ENCODE results near the gene FLT4. TPM values are rescaled to one million over a fixed set of nuclear protein-coding genes. Genes with fewer than 3 reads are reported as not detected.

Gene FLT4
- total RNA-seq, 1 experiment from 2014 or later: 6.3 TPM

- H2AK5ac ChIP-seq (ENCODE audit: insufficient read length, low read length): no peak overlapping the region
- H3K14ac ChIP-seq (ENCODE audit: insufficient read depth, low read length): no peak overlapping the region
- no peaks in the 10 kb centered on the region for H3K79me2 ChIP-seq (ENCODE audit: insufficient read depth, low read length)
- no peak overlapping the region for H2AFZ ChIP-seq (ENCODE audit: low read length)
- no peak overlapping the region for H2BK20ac ChIP-seq (ENCODE audit: low read depth, low read length, poor library complexity, severe bottlenecking)
- peaks cover 0 to 1% of the 10 kb centered on the region in 2 experiments; a peak in 2 of 5 replicates for H3K9me3 Mint-ChIP-seq
- H3K4me2 ChIP-seq (ENCODE audit: insufficient read depth, insufficient read length, low read length): no peak overlapping the region
- H3T11ph ChIP-seq (ENCODE audit: low read length): no peak overlapping the region
- no peaks in the 10 kb centered on the region for H3K79me1 ChIP-seq (ENCODE audit: insufficient read depth, low read depth, low read length, poor library complexity, severe bottlenecking)
- H3K56ac ChIP-seq (ENCODE audit: insufficient read length, low read depth, low read length): no peak overlapping the region
- H3K27me3 ChIP-seq (ENCODE audit: insufficient read depth, low read length): peaks cover 11% of the 10 kb centered on the region; the same call in 1 of the 2 replicates
- H3K27me3 Mint-ChIP-seq (ENCODE audit: low read depth): peaks cover 55% of the 10 kb centered on the region
- no peaks in the 10 kb centered on the region for H3K9me3 ChIP-seq (ENCODE audit: control insufficient read depth, low read depth, low read length)
- no peak overlapping the region for H3K23ac ChIP-seq (ENCODE audit: insufficient read length, low read depth, low read length)
- H2BK12ac ChIP-seq (ENCODE audit: insufficient read length, low read depth, low read length): no peak overlapping the region
- no peak overlapping the region for H2BK5ac ChIP-seq (ENCODE audit: insufficient read length, low read length)
- no peak overlapping the region for H3K9ac ChIP-seq (ENCODE audit: extremely low read depth, insufficient read length, low read length)
- H3K4me1 ChIP-seq (ENCODE audit: insufficient read depth, low read length): no peaks in the 10 kb centered on the region
- H4K91ac ChIP-seq (ENCODE audit: insufficient read length, low read depth, low read length): no peak overlapping the region
- H2BK120ac ChIP-seq (ENCODE audit: low read depth, low read length, poor library complexity, severe bottlenecking): no peak overlapping the region
- no peak overlapping the region for H4K5ac ChIP-seq (ENCODE audit: insufficient read length, low read depth, low read length)
- H4K20me1 ChIP-seq (ENCODE audit: control insufficient read depth, insufficient read depth, insufficient read length): no peaks in the 10 kb centered on the region
- H3K23me2 ChIP-seq (ENCODE audit: insufficient read length, low read depth, low read length, poor library complexity, severe bottlenecking): peaks cover 10% of the 10 kb centered on the region
- H3K18ac ChIP-seq (ENCODE audit: insufficient read length, low read depth, low read length): no peak overlapping the region
- peaks cover 12 to 25% of the 10 kb centered on the region in 2 experiments for H3K4me1 Mint-ChIP-seq
- no peak overlapping the region for H3K4ac ChIP-seq (ENCODE audit: low read depth, low read length)
- no peak overlapping the region for H2BK15ac ChIP-seq (ENCODE audit: low read depth, low read length)
- peaks cover 0 to 5% (median 0%) of the 10 kb centered on the region in 3 experiments; a peak in 1 of 7 replicates for H3K36me3 Mint-ChIP-seq (ENCODE audit: insufficient read depth in 1 of 3, low read depth in 3 of 3)
- H3K27ac ChIP-seq (ENCODE audit: insufficient read length, low read depth, low read length): no peak overlapping the region
- H3K4me3 Mint-ChIP-seq: no peak overlapping the region
- peak overlapping the region in 1 of 3 experiments; percentile 69; a peak in 1 of 7 replicates for H3K27ac Mint-ChIP-seq
- H4K8ac ChIP-seq (replicated peaks; ENCODE audit: insufficient read length, low read depth, low read length): no peak overlapping the region
- no peak for DNase-seq
- no peak for TF ChIP-seq CTCF (conservative IDR thresholded peaks at IDR 0.05)
- no CpG with 5 or more reads among the region's 10 CpGs for WGBS (ENCODE audit: extremely low coverage, insufficient read length, low lambda C conversion rate)
Observed at GRCh38 chr5:180646289-180646962, 3.0 kb downstream of the FLT4 start.

Data from H9 (cell line).